Measurements from ENCODE around the gene ZMYND15.

- TF ChIP-seq FOSL1 (IDR thresholded peaks at IDR 0.05; ENCODE audit: low read depth) (no peak), JUND (IDR thresholded peaks at IDR 0.05) (no peak), MAX (IDR thresholded peaks at IDR 0.05) (no peak), ZFX (IDR thresholded peaks at IDR 0.05) (no peak; the same call in 1 of the 2 replicates), SIN3A (IDR thresholded peaks at IDR 0.05; ENCODE audit: low read depth) (no peak), POLR2AphosphoS5 (IDR thresholded peaks at IDR 0.05; ENCODE audit: low read depth, low read length) (peak; percentile 71)
- TF ChIP-seq, protein P1, sequence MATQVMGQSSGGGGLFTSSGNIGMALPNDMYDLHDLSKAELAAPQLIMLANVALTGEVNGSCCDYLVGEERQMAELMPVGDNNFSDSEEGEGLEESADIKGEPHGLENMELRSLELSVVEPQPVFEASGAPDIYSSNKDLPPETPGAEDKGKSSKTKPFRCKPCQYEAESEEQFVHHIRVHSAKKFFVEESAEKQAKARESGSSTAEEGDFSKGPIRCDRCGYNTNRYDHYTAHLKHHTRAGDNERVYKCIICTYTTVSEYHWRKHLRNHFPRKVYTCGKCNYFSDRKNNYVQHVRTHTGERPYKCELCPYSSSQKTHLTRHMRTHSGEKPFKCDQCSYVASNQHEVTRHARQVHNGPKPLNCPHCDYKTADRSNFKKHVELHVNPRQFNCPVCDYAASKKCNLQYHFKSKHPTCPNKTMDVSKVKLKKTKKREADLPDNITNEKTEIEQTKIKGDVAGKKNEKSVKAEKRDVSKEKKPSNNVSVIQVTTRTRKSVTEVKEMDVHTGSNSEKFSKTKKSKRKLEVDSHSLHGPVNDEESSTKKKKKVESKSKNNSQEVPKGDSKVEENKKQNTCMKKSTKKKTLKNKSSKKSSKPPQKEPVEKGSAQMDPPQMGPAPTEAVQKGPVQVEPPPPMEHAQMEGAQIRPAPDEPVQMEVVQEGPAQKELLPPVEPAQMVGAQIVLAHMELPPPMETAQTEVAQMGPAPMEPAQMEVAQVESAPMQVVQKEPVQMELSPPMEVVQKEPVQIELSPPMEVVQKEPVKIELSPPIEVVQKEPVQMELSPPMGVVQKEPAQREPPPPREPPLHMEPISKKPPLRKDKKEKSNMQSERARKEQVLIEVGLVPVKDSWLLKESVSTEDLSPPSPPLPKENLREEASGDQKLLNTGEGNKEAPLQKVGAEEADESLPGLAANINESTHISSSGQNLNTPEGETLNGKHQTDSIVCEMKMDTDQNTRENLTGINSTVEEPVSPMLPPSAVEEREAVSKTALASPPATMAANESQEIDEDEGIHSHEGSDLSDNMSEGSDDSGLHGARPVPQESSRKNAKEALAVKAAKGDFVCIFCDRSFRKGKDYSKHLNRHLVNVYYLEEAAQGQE (IDR thresholded peaks at IDR 0.05; ENCODE audit: low read depth): no peak
These were observed 28.7 kb upstream of the ZMYND15 start for GRCh38 chr17:4710693-4711634.
